GM19240 (cell line): ENCODE measurements around the gene CSMD2.

Experiments
- DNase-seq: peaks from one replicate; pipeline ENCODE4 v3.0.0; 2011; ENCODE audit warnings: low spot score; ENCODE audit not compliant: insufficient read length

The CSMD2 gene

GRCh38 chr1:33906156-33906555, 258.9 kb downstream of the CSMD2 start:
- DNase-seq, result no peak

GRCh38 chr1:33905241-33905640, 259.8 kb downstream of the CSMD2 start:
- no peak for DNase-seq

GRCh38 chr1:33903210-33903589, 261.8 kb downstream of the CSMD2 start:
- DNase-seq, result no peak

DNA sequence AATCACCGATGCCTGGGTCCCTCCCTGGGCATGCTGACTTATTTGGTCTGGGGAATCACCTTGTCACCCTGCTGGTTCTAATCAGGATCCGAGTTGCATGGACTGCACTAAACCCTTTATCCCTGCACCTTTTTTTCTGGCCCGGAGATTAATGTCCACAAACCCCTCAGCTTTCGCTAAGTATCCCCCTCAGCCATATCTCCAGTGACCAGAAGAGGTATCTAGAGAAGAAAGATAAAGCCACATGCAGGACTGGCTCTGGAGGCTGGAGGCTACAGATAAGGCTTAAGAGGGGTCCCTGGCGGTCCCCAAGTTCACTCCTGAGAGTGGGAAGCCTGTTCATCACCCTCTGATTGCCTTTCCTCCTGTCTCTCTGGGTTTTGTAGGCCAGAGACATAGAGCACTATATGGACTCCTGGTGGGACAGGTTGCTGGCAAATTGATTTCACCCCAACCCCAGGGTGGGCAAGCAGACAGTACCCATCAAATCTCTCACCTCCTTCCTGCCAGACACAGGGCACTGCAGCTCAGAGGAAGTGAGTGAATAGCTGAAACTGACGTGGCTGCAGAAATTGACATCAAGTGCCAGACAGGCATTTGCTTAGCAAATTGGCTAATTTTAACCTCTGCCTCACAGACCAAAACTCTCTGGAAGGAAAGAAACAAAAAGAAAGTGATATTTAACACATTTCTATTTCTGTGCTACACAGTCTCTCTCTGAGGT, 262.4 kb downstream of the CSMD2 start:
- DNase-seq, result peak; percentile 19

GRCh38 chr1:33899746-33900145, 265.3 kb downstream of the CSMD2 start:
- DNase-seq, result no peak

DNA sequence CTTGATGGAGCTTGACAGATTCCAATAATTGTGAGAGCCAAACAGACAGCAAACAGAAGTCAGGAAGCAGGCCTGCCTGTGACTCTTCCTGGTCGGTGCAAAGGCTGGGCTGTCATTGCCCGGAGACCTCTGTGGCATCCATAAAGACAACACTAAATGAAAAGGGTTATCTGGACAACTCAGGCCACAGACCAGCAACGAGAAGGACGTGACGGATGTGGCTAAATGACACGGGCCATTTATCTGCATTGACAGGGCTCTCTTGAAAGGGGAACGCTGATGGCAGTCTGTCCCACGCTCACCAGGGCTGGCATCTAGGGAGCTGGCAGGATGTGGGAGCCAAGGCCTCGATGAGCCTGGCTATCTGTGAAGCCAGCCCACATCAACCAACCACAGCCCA, 266.1 kb downstream of the CSMD2 start:
- DNase-seq, result no peak

DNA sequence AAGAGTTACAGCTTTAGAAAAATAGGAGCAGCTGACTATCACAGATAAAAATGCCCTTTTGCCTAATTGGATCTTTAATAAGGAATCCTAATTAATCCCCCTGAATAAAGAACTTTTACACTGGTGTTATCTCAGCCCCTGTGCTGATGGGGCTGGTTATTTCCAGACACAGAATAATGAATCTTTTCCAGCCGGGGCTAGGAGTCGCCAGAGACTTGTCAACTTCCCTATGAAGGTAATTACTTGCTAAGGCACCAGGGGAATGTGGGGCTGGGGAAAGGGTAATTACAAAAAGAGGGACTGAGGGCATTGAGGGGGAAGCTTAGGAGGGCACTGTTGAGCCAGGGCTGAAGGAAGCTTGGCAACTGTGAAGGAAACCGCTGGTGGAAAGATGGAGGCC, 266.6 kb downstream of the CSMD2 start:
- no peak for DNase-seq

DNA sequence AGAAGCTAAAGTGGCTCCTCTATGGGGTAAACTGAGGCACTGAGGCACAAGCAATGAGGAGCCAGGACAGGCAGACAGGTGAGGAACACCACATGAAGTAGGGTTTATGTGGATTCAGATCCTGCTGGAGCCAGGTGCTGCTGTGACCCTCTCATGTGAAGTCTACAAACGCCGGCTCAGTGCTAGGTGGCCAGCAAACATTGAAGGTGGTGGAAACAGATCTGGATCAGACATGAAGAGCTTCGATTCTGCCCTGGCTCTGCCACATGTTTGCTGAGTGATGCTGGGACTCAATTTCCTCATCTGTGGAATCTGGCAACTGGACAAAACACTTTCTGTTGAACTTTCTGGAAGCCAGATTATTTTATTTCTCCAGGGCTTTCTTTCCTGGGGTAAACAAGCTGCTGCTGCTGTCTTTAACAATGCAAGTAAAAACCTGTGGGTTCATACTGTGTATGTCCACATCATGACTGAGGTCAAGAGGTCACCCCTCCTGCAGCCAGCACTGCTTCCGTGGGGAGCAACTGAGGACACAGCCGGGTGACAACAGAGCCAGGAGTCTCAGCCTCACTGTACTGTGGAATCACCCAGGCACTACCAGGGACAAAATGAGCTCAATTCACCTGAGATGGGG, 267.8 kb downstream of the CSMD2 start:
- no peak for DNase-seq

DNA sequence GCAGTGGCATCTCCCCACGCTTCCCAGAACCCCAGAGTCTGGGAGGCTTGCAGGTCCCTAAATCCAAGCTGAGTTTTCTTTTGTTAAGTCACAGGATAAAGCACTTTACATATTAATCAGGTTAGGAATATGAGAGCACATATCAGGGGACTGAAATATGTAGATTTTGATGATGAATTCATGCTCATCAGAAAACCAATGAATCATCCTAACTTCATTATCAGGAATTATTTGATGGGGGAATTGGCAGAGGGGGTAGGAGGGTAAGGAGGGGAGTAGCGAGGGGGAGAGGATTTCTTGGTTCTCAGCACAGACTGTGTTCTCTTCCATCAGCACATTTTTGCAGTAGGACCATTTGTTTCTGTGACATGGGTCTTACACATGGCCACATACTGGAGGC, 269.1 kb downstream of the CSMD2 start:
- DNase-seq, result no peak

GRCh38 chr1:33895396-33895795, 269.6 kb downstream of the CSMD2 start:
- no peak for DNase-seq

GRCh38 chr1:33893147-33893830, 271.7 kb downstream of the CSMD2 start:
- no peak for DNase-seq

- DNase-seq, result no peak
Measured at GRCh38 chr1:33886496-33886895, 278.5 kb downstream of the CSMD2 start.

- DNase-seq, result no peak
Measured at GRCh38 chr1:33880305-33880704, 284.7 kb downstream of the CSMD2 start.

- DNase-seq, result no peak
Measured at GRCh38 chr1:33878392-33878791, 286.6 kb downstream of the CSMD2 start.

GRCh38 chr1:33876970-33877650, 287.9 kb downstream of the CSMD2 start:
- DNase-seq, result no peak

DNA sequence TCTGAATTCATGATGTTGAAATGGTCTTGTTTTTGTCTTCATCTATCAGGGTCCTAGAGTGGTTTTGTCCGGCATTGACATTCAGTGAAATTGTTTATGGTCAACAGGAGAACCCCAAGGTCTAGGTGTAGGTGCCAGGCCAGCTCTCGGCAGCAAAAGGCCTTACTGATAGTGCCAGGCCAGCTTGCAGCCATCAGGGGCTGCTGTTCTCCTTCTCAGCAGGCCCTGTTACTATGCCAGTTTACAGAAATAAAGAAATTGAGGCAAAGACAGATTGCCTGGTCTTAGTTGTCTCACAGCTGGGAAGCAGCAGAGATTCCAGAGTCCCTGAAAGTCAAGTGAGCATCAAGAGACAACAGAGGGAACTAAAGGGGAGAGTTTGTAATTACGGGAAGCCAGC, 289.2 kb downstream of the CSMD2 start:
- no peak for DNase-seq

- DNase-seq, result no peak
Measured at GRCh38 chr1:33874636-33875035, 290.4 kb downstream of the CSMD2 start.

- no peak for DNase-seq
Measured at GRCh38 chr1:33872683-33873082, 292.3 kb downstream of the CSMD2 start.

DNA sequence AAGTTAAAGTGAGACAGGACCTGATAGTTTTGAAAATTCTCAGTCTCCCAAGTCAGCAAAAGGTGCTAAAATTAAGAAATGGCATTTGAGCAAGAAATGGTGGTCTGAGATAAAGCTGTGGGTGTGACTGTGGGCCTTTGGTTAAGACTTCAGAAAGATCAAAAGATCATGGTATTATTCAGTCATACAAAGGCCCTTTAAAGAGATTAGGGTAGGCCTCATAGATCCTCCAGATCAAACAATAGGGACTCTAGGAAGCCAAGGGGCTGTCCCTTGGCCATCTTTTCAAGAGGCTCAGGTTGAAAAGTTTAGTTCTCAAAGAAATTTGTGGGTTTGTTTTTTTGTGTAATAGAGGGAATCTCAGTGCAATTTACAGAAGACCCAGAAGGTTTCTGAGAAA, 292.8 kb downstream of the CSMD2 start:
- no peak for DNase-seq

DNA sequence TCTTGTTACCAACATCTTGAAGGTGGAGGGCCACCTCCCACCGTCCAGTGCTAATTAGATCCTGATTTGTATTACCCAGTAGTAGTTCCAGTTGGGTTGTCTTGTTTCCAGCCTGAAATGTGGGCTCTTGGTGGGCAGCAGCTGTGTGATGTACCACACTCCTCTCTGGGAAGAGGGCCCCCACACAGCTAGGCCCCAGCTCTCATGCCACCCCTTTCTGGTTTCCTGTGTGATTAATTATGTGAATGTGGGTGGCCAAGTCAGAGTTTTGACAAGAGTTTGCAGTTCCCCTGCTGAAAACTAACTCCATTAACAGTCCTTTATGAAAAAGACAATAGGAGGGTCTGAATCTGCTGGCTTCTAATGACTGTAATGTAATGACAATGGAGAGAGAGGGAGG, 297.3 kb downstream of the CSMD2 start:
- DNase-seq, result no peak

GRCh38 chr1:33866281-33866680, 298.7 kb downstream of the CSMD2 start:
- DNase-seq, result no peak
